ENCODE results near the gene APEH. TPM values are rescaled to one million over a fixed set of nuclear protein-coding genes. Genes with fewer than 3 reads are reported as not detected.

The APEH gene
- total and polyA plus RNA-seq, 9 of the 15 experiments (the other 6 are each of a cell fraction or from before 2014, with no cell fraction given): 70.9 to 177 (median 117) TPM

GRCh38 chr3:49673715-49674496, at the start of gene APEH (continued):
- 0 out of 2 replicates have a peak, but pooled peaks have one; percentile 38 for TF ChIP-seq HBP1 (CRISPR knock-in tag; IDR thresholded peaks at IDR 0.05)
- TF ChIP-seq MLLT1 (IDR thresholded peaks at IDR 0.05): no peak
- peak; percentile 27 for TF ChIP-seq TAF1 (IDR thresholded peaks at IDR 0.05; ENCODE audit: control insufficient read depth, extremely low read depth, insufficient read depth, low read length, severe bottlenecking)
- TF ChIP-seq ZNF431 (CRISPR knock-in tag; IDR thresholded peaks at IDR 0.05): no peak
- no peak for TF ChIP-seq ZNF75A (CRISPR knock-in tag; IDR thresholded peaks at IDR 0.05)
- TF ChIP-seq CREM (IDR thresholded peaks at IDR 0.05; ENCODE audit: low read depth): peak; percentile 44
- no peak for TF ChIP-seq THRB (CRISPR knock-in tag; conservative IDR thresholded peaks at IDR 0.05)
- no peak for TF ChIP-seq MXD1 (CRISPR knock-in tag; IDR thresholded peaks at IDR 0.05; ENCODE audit: borderline replicate concordance, poor library complexity, severe bottlenecking)
- peak; percentile 15 for TF ChIP-seq MEIS2 (IDR thresholded peaks at IDR 0.05; ENCODE audit: partially characterized antibody)
- TF ChIP-seq POLR2B (IDR thresholded peaks at IDR 0.05; ENCODE audit: low read depth, partially characterized antibody): peak; percentile 74
- peak; percentile 59 for TF ChIP-seq BHLHE40 (IDR thresholded peaks at IDR 0.05; ENCODE audit: low read length)
- 0 out of 2 replicates have a peak, but pooled peaks have one; percentile 51 for TF ChIP-seq ZNF395 (CRISPR knock-in tag; IDR thresholded peaks at IDR 0.05)
- TF ChIP-seq RBFOX2 (IDR thresholded peaks at IDR 0.05; ENCODE audit: low read depth, low read length): peak; percentile 92
- TF ChIP-seq ATF1 (CRISPR knock-in tag; IDR thresholded peaks at IDR 0.05): peak; percentile 26; the same call in 1 of the 2 replicates
- TF ChIP-seq ATF1 (tag; IDR thresholded peaks at IDR 0.05): peak; percentile 47
- no peak for TF ChIP-seq CEBPB (tag; IDR thresholded peaks at IDR 0.05)
- TF ChIP-seq RAD21 (CRISPR knock-in tag; conservative IDR thresholded peaks at IDR 0.05 in 1 of 2, IDR thresholded peaks at IDR 0.05 in 1 of 2): no peak
- TF ChIP-seq ZNF12 (CRISPR knock-in tag; IDR thresholded peaks at IDR 0.05): no peak
- no peak for TF ChIP-seq FOXJ2 (tag; IDR thresholded peaks at IDR 0.05)
- no peak for TF ChIP-seq HSF4 (CRISPR knock-in tag; IDR thresholded peaks at IDR 0.05; ENCODE audit: borderline replicate concordance)
- peak; percentile 6 for TF ChIP-seq KDM5B (IDR thresholded peaks at IDR 0.05; ENCODE audit: insufficient replicate concordance, low read depth, low read length)
